ENCODE measurements around the gene ADGRB3. TPM values are rescaled to one million over a fixed set of nuclear protein-coding genes. Genes with fewer than 3 reads are reported as not detected.

Gene ADGRB3
- polyA plus RNA-seq, 3 donors from 2014 or later, result not detected

- H3K27me3 Mint-ChIP-seq (ENCODE audit: low read depth in 3 of 3), result peaks cover 0 to 2% (median 2%) of the 10 kb centered on the region in 3 donors
- H3K27ac Mint-ChIP-seq, result no peak overlapping the region
- H3K4me3 Mint-ChIP-seq, result no peak overlapping the region
- no peaks in the 10 kb centered on the region for H3K4me1 Mint-ChIP-seq
- DNase-seq, result no peak
- peaks cover 0 to 25% (median 6%) of the 10 kb centered on the region in 6 donors for H3K9me3 Mint-ChIP-seq
- H3K36me3 Mint-ChIP-seq, result no peaks in the 10 kb centered on the region
These were observed 355.2 kb downstream of the ADGRB3 start for GRCh38 chr6:68990317-68990716.

- H3K4me3 Mint-ChIP-seq, result no peak overlapping the region
- H3K36me3 Mint-ChIP-seq, result no peaks in the 10 kb centered on the region
- H3K27ac Mint-ChIP-seq, result no peak overlapping the region
- H3K27me3 Mint-ChIP-seq (ENCODE audit: low read depth in 3 of 3), result peaks cover 0 to 2% (median 2%) of the 10 kb centered on the region in 3 donors
- no peaks in the 10 kb centered on the region for H3K4me1 Mint-ChIP-seq
- peaks cover 2 to 28% (median 5%) of the 10 kb centered on the region in 6 donors for H3K9me3 Mint-ChIP-seq
- DNase-seq, result no peak
These were observed 358.8 kb downstream of the ADGRB3 start for GRCh38 chr6:68993911-68994310.

DNA sequence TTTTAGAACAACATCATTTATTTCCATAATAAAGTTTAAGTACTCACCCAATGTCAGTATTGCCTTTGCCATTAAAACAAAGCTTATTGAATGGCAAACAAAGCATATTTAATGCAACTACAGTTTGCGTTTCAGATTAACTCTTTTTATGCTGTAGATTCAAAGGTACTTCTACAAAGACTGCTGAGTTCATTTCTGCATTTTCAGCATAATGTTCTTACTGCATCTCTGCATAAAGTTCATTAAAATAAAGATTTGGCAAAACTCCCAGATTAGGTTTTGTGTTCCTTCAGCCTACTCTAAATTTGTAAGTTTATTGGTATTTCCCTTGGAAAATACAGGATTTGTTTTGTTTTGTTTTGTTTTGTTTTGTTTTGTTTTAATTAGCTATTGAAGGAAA, 359.4 kb downstream of the ADGRB3 start:
- peaks cover 0 to 2% (median 2%) of the 10 kb centered on the region in 3 donors for H3K27me3 Mint-ChIP-seq (ENCODE audit: low read depth in 3 of 3)
- no peak overlapping the region for H3K4me3 Mint-ChIP-seq
- H3K9me3 Mint-ChIP-seq, result peaks cover 2 to 28% (median 5%) of the 10 kb centered on the region in 6 donors
- no peak for DNase-seq
- H3K4me1 Mint-ChIP-seq, result no peaks in the 10 kb centered on the region
- H3K36me3 Mint-ChIP-seq, result no peaks in the 10 kb centered on the region
- H3K27ac Mint-ChIP-seq, result no peak overlapping the region

DNA sequence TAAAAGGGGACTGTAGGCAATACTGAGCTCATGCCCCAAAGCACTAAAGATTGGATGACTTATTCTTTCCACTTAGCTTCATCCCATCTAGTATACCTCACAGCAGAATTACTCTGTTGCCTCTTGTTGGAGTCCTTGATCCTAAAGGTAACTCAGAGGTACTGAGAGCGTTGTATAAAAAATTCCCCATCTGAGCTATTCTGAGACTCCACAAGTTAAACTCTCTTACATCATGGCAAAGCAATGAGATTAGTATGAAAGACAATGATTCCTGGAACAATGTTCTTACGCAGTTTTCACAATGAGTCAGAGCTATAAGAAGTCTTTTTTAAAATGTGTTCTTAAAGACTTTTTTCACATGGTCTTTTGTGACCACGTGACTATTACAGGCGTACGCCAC, 370.1 kb downstream of the ADGRB3 start:
- Mint-ChIP-seq H3K27ac (no peak overlapping the region), H3K36me3 (no peaks in the 10 kb centered on the region), H3K27me3 (ENCODE audit: low read depth in 3 of 3) (peaks cover 0 to 2% (median 0%) of the 10 kb centered on the region in 3 donors), H3K9me3 (peaks cover 14 to 38% (median 25%) of the 10 kb centered on the region in 6 donors), H3K4me1 (no peaks in the 10 kb centered on the region), H3K4me3 (no peak overlapping the region)
- DNase-seq, result no peak

DNA sequence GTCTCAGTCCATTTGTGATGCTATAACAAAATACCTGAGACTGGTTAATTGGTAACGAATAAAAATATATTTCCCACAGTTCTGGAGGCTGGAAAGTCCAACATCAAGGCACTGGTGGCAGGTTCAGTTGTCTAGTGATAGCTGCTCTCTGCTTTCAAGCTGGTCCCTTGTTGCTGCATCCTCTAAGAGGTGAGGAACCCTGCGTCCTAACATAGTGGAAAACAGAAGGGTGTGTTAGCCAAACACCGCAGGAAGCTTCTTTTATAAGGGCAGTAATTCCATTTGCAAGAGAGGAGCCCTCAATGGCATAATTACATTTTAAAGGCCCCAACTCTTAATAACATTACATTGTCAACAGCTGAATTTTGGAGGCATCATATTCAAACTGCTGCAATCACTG, 372.7 kb downstream of the ADGRB3 start:
- no peak overlapping the region for H3K4me3 Mint-ChIP-seq

DNA sequence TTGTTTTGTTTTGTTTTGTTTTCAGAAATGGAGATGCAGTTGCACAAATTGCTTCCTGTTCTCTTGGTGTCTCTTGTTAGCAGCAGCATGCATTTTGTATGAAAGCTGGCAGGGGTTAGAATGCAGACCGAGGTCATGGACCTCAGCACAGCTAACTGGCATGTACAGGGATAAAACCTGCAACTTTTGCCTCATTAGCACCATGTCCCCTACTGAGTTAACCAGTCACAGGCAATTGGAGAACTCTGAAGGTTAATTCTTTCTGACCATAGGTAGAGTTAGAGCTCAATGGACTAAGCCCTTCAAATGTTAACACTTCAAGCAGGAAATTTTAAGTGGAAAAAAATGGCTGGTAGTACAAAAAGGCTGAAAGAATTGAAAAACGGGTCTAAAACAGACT, 377.1 kb downstream of the ADGRB3 start:
- no peak for DNase-seq
- Mint-ChIP-seq H3K36me3 (no peaks in the 10 kb centered on the region), H3K27me3 (ENCODE audit: low read depth in 3 of 3) (no peaks in the 10 kb centered on the region), H3K4me1 (no peaks in the 10 kb centered on the region), H3K4me3 (no peak overlapping the region), H3K27ac (no peak overlapping the region), H3K9me3 (peaks cover 2 to 31% (median 13%) of the 10 kb centered on the region in 6 donors)

More for the DNA sequence above, 372.7 kb downstream of the ADGRB3 start:
- Mint-ChIP-seq H3K4me1 (no peaks in the 10 kb centered on the region), H3K27ac (no peak overlapping the region), H3K36me3 (no peaks in the 10 kb centered on the region), H3K27me3 (ENCODE audit: low read depth in 3 of 3) (no peaks in the 10 kb centered on the region), H3K9me3 (peaks cover 10 to 35% (median 24%) of the 10 kb centered on the region in 6 donors)
- no peak for DNase-seq

DNA sequence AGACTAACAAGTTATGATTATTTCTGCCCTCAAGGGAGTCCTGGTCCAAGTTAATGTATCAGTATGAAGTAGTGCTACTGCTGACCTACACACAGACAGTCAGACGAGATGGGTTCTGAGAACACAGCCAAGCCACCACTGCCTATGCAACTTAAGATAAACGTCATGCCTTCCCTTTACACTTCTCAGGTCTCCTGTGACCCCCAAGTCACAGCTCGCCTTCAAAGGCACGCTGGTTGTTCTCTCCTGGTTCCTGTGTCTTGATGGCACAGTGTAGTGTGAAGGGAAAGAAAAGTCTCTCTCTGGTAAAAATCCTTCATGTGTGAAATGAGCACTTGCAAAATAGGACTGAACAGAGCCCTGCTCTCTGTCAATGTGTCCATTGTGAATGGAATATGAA, 377.8 kb downstream of the ADGRB3 start:
- Mint-ChIP-seq H3K4me3 (no peak overlapping the region), H3K27me3 (ENCODE audit: low read depth in 3 of 3) (no peaks in the 10 kb centered on the region), H3K36me3 (no peaks in the 10 kb centered on the region), H3K9me3 (peaks cover 0 to 31% (median 12%) of the 10 kb centered on the region in 6 donors), H3K4me1 (no peaks in the 10 kb centered on the region), H3K27ac (no peak overlapping the region)
- DNase-seq, result no peak

GRCh38 chr6:69018906-69019305, 383.8 kb downstream of the ADGRB3 start:
- peaks cover 0 to 15% (median 7%) of the 10 kb centered on the region in 6 donors for H3K9me3 Mint-ChIP-seq
- no peaks in the 10 kb centered on the region for H3K36me3 Mint-ChIP-seq
- H3K27ac Mint-ChIP-seq, result no peak overlapping the region
- H3K4me1 Mint-ChIP-seq, result no peaks in the 10 kb centered on the region
- no peak overlapping the region for H3K4me3 Mint-ChIP-seq
- DNase-seq, result no peak
- no peaks in the 10 kb centered on the region for H3K27me3 Mint-ChIP-seq (ENCODE audit: low read depth in 3 of 3)

DNA sequence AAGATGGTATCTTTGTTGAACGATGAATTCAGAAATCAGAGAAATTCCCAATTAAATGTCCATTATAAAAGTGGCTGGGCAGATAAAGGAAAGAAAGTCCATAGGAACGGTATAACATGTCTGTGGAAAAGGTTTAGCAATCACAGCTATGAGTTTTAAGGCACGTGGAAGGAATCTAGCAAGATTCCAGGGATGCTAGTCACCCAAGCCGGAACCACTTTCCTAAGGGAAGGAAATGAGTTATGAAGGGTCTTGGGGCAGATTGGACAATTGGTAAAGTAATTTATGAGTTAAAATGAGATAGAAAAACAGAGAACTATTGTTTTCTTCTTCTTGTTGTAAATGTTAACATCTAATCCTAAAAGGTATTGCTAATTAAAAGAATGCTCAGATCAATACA, 384.8 kb downstream of the ADGRB3 start:
- no peak overlapping the region for H3K27ac Mint-ChIP-seq
- no peaks in the 10 kb centered on the region for H3K4me1 Mint-ChIP-seq
- DNase-seq, result no peak
- no peak overlapping the region for H3K4me3 Mint-ChIP-seq
- H3K9me3 Mint-ChIP-seq, result peaks cover 0 to 15% (median 7%) of the 10 kb centered on the region in 6 donors
- no peaks in the 10 kb centered on the region for H3K27me3 Mint-ChIP-seq (ENCODE audit: low read depth in 3 of 3)
- H3K36me3 Mint-ChIP-seq, result no peaks in the 10 kb centered on the region

GRCh38 chr6:69022993-69023392, 387.9 kb downstream of the ADGRB3 start:
- H3K27me3 Mint-ChIP-seq (ENCODE audit: low read depth in 3 of 3), result no peaks in the 10 kb centered on the region
- H3K27ac Mint-ChIP-seq, result no peak overlapping the region
- DNase-seq, result no peak
- no peaks in the 10 kb centered on the region for H3K4me1 Mint-ChIP-seq
- H3K36me3 Mint-ChIP-seq, result no peaks in the 10 kb centered on the region
- H3K9me3 Mint-ChIP-seq, result peaks cover 4 to 13% (median 11%) of the 10 kb centered on the region in 6 donors
- no peak overlapping the region for H3K4me3 Mint-ChIP-seq

DNA sequence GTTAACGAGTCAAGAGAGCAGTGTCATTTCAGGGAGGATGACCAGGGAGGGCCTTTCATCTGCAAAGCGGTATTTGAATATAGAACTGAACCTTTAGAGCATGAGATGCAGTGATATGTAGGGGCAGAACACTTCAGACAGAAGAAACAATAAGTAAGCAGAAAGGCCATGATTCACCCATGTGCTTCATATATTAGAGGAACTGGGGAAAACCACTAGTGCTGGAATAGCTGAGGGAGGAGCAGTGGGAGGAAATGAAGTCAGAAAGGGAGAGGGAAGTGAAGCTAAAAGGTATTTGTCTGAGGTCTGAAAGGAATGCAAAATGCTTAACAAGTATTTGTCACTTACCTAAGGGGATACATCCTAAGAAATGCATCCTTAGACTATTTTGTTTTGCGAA, 391.2 kb downstream of the ADGRB3 start:
- H3K9me3 Mint-ChIP-seq, result peaks cover 8 to 31% (median 19%) of the 10 kb centered on the region in 6 donors
- no peaks in the 10 kb centered on the region for H3K27me3 Mint-ChIP-seq (ENCODE audit: low read depth in 3 of 3)
- no peaks in the 10 kb centered on the region for H3K36me3 Mint-ChIP-seq
- H3K4me3 Mint-ChIP-seq, result no peak overlapping the region
- DNase-seq, result no peak
- H3K27ac Mint-ChIP-seq, result no peak overlapping the region
- no peaks in the 10 kb centered on the region for H3K4me1 Mint-ChIP-seq

DNA sequence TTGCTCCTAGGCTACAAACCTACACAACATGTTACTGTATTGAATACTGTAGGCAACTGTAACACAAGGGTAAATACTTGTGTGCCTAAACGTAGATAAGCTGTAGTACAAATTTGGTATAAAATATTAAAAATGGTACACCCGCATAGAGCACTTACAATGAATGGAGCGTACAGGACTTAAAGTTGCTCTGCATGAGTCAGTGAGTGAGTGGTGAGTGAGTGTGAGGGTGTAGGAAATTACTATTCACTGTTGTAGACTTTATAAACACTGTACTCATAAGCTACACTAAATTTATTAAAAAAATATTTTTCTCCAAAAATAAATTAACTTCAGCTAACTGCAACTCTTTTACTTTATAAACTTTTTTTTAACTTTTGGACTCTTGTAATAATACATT, 391.6 kb downstream of the ADGRB3 start:
- Mint-ChIP-seq H3K4me3 (no peak overlapping the region), H3K27ac (no peak overlapping the region), H3K27me3 (ENCODE audit: low read depth in 3 of 3) (no peaks in the 10 kb centered on the region), H3K4me1 (no peaks in the 10 kb centered on the region), H3K36me3 (no peaks in the 10 kb centered on the region), H3K9me3 (peaks cover 8 to 31% (median 20%) of the 10 kb centered on the region in 6 donors)
- DNase-seq, result no peak

GRCh38 chr6:69027861-69028260, 392.8 kb downstream of the ADGRB3 start:
- no peaks in the 10 kb centered on the region for H3K36me3 Mint-ChIP-seq
- no peaks in the 10 kb centered on the region for H3K4me1 Mint-ChIP-seq
- H3K9me3 Mint-ChIP-seq, result peaks cover 8 to 31% (median 23%) of the 10 kb centered on the region in 6 donors
- H3K27ac Mint-ChIP-seq, result no peak overlapping the region
- DNase-seq, result no peak
- H3K4me3 Mint-ChIP-seq, result no peak overlapping the region
- no peaks in the 10 kb centered on the region for H3K27me3 Mint-ChIP-seq (ENCODE audit: low read depth in 3 of 3)

DNA sequence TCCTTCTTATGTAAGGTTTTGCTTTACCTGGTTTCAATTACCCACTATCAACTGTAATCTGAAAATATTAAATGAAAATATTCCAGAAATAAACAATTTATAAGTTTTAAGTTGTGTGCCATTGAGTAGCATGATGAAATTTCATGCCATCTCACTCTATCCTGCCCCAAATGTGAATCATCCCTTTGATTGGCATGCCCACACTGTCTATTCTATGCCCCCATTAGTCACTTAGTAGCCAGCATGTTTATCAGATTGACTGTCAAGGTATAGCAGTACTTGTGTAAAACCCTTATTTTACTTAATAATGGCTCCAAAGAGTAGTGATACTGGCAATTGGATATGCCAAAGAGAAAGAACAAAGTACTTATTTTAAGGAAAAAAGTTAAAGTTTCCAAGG, 403.8 kb downstream of the ADGRB3 start:
- H3K27ac Mint-ChIP-seq, result no peak overlapping the region
- no peak overlapping the region for H3K4me3 Mint-ChIP-seq
- no peaks in the 10 kb centered on the region for H3K4me1 Mint-ChIP-seq
- peaks cover 3 to 42% (median 20%) of the 10 kb centered on the region in 6 donors for H3K9me3 Mint-ChIP-seq
- no peaks in the 10 kb centered on the region for H3K36me3 Mint-ChIP-seq
- DNase-seq, result no peak
- H3K27me3 Mint-ChIP-seq (ENCODE audit: low read depth in 3 of 3), result peaks cover 0 to 2% (median 0%) of the 10 kb centered on the region in 3 donors

GRCh38 chr6:69042297-69042696, 407.2 kb downstream of the ADGRB3 start:
- H3K27ac Mint-ChIP-seq, result no peak overlapping the region
- H3K27me3 Mint-ChIP-seq (ENCODE audit: low read depth in 3 of 3), result no peaks in the 10 kb centered on the region
- no peak overlapping the region for H3K4me3 Mint-ChIP-seq
- no peak for DNase-seq
- H3K36me3 Mint-ChIP-seq, result no peaks in the 10 kb centered on the region
- H3K9me3 Mint-ChIP-seq, result peaks cover 0 to 26% (median 15%) of the 10 kb centered on the region in 6 donors
- H3K4me1 Mint-ChIP-seq, result no peaks in the 10 kb centered on the region
